ENCODE results near the gene ADARB2.

DNA sequence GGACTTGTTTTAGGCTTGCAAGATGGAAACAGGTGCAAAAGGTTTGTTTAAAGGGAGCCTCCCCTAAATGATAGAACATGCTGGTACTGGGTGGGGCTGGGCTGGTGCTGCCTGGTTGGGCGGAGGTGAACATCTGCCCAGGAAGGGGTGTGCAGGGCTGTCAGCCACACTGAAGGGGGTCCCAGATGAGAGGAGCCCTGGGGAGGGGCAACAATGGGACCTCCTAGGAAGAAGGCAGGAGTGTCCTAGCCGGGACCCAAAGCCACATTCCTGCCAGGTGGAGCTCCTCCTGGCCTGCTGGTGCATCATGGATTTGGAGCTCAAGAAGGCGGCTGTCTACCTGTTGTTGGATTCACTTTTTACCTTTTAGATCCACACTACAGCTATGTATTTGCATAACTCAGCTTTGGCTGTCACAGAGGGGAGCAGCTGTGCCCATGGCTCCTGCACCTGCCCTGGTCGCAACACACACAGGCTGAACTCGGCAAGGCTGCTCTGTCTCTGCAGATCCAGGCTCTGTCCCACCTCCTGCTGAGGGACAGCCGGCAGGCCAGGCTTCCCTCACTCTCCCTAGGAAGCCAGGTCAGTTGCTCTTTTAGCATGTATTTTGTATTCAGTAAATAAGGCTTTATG, 59.9 kb downstream of the ADARB2 start:
- TF ChIP-seq EZH2 (IDR thresholded peaks at IDR 0.05; ENCODE audit: low read length, missing control alignments) (no peak), CTCF (conservative IDR thresholded peaks at IDR 0.05 in 1 of 2, IDR thresholded peaks at IDR 0.05 in 1 of 2; ENCODE audit: low read depth in 1 of 2, low read length in 2 of 2) (no peak)
